MM.1S (cell line): ENCODE measurements around the gene DLGAP3.
"Not testable (repeated sequence)": the region's sequence is repeated elsewhere in the genome, so short reads cannot be mapped to it uniquely, and the experiment has no call there.

ENCODE experiments used
- CTCF ChIP-seq: fragments of 300-600 bp; sonication (generic); IDR thresholded peaks from 2 replicates; pipeline ENCODE4 v1.5.1; 2016; ENCODE audit warnings: antibody characterized with exemption, low read length, mixed read lengths
- EZH2 ChIP-seq: fragments of 300-600 bp; sonication (generic); optimal IDR thresholded peaks from 2 replicates; pipeline ENCODE3; 2017; ENCODE audit warnings: low read depth, mild to moderate bottlenecking, antibody characterized with exemption, low read length, mixed read lengths
- EZH2phosphoT487 ChIP-seq: fragments of 300-600 bp; sonication (generic); IDR thresholded peaks from 2 replicates; pipeline ENCODE4 v1.6.1; 2018; ENCODE audit warnings: antibody characterized with exemption, low read length

GRCh38 chr1:34948739-34949138 is 19.3 kb upstream of the DLGAP3 start:
- TF ChIP-seq CTCF, EZH2, EZH2phosphoT487: not testable (repeated sequence)
